GM18502 (cell line): Measurements from ENCODE around the gene MRPL53.

Experiments used
- ATAC-seq: cut with Tn5 transposase; IDR thresholded peaks from one replicate; pipeline ENCODE4 v1.9.1; 2021; ENCODE audit warnings: mild to moderate bottlenecking; ENCODE audit not compliant: unreplicated experiment, poor library complexity

Gene MRPL53

GRCh38 chr2:74430502-74430901 is 42.0 kb downstream of the MRPL53 start:
- no peak for ATAC-seq

GRCh38 chr2:74429487-74430451 is 42.7 kb downstream of the MRPL53 start:
- no peak for ATAC-seq

GRCh38 chr2:74428675-74429074 is 43.8 kb downstream of the MRPL53 start:
- no peak for ATAC-seq

GRCh38 chr2:74427551-74427950 is 44.9 kb downstream of the MRPL53 start:
- no peak for ATAC-seq

- no peak for ATAC-seq
These were observed 46.2 kb downstream of the MRPL53 start for GRCh38 chr2:74426181-74426758.

GRCh38 chr2:74425523-74425922 is 47.0 kb downstream of the MRPL53 start:
- no peak for ATAC-seq

- no peak for ATAC-seq
These were observed 47.5 kb downstream of the MRPL53 start for GRCh38 chr2:74424995-74425406.

GRCh38 chr2:74424139-74424992 is 48.1 kb downstream of the MRPL53 start:
- no peak for ATAC-seq

GRCh38 chr2:74423231-74424095 is 49.0 kb downstream of the MRPL53 start:
- ATAC-seq: no peak
